HAP-1 (cell line): ENCODE measurements around the gene CADPS2.
A peak's percentile ranks its signal among the peaks of the same experiment; 100 is the strongest.

Source experiments
- DNase-seq, 2 experiments: peaks; one replicate each; pipeline ENCODE4 v3.0.0-alpha.2; 2016 to 2020; ENCODE audit warnings: low spot score in 2 of 2
- H3K27me3 ChIP-seq: fragments of 250-450 bp; sonication (Bioruptor Pico); 2 replicates; pipeline ENCODE4 v1.5.1; 2020; ENCODE audit warnings: low read depth, mild to moderate bottlenecking, moderate library complexity
- H3K36me3 ChIP-seq: fragments of 250-450 bp; sonication (Bioruptor Pico); replicated peaks from 2 replicates; pipeline ENCODE4 v1.5.1; 2020; ENCODE audit warnings: mild to moderate bottlenecking
- H3K4me1 ChIP-seq: fragments of 250-450 bp; sonication (Bioruptor Pico); 2 replicates; pipeline ENCODE4 v1.5.1; 2020; ENCODE audit warnings: mild to moderate bottlenecking
- H3K4me3 ChIP-seq: fragments of 250-450 bp; sonication (Bioruptor Pico); 2 replicates; pipeline ENCODE4 v1.5.1; 2020; ENCODE audit warnings: mild to moderate bottlenecking, moderate library complexity
- H3K9me3 ChIP-seq: fragments of 250-450 bp; sonication (Bioruptor Pico); 2 replicates; pipeline ENCODE4 v1.5.1; 2020; ENCODE audit warnings: mild to moderate bottlenecking, moderate library complexity
- in situ Hi-C: fragments of 300-500 bp; cut with MboI; formaldehyde crosslinking; loops from 3 replicates; pipeline ENCODE4 v1.14.3; 2020; ENCODE audit warnings: low sequenced_read_pairs, inconsistent platforms, mixed read lengths

CADPS2 gene

GRCh38 chr7:122416336-122416735, 469.9 kb downstream of the CADPS2 start:
- in situ Hi-C loops: no loop called here
- no peak overlapping the region for H3K4me3 ChIP-seq
- no peaks in the 10 kb centered on the region for H3K36me3 ChIP-seq
- peaks cover 14% of the 10 kb centered on the region for H3K4me1 ChIP-seq
- H3K9me3 ChIP-seq: no peaks in the 10 kb centered on the region
- H3K27me3 ChIP-seq: no peaks in the 10 kb centered on the region
- DNase-seq: peak; percentile 44 to 91

- in situ Hi-C loops: no loop called here
- Histone ChIP-seq H3K4me1 (peaks cover 14% of the 10 kb centered on the region), H3K9me3 (no peaks in the 10 kb centered on the region), H3K36me3 (no peaks in the 10 kb centered on the region), H3K27me3 (no peaks in the 10 kb centered on the region), H3K4me3 (no peak overlapping the region)
- DNase-seq: no peak
Measured at GRCh38 chr7:122415510-122415909, 470.8 kb downstream of the CADPS2 start.

- Histone ChIP-seq H3K9me3 (no peaks in the 10 kb centered on the region), H3K4me1 (peaks cover 14% of the 10 kb centered on the region), H3K4me3 (no peak overlapping the region), H3K27me3 (no peaks in the 10 kb centered on the region), H3K36me3 (no peaks in the 10 kb centered on the region)
- DNase-seq: no peak
- in situ Hi-C loops: no loop called here
Measured at GRCh38 chr7:122413339-122413738, 472.9 kb downstream of the CADPS2 start.

- in situ Hi-C loops: no loop called here
- Histone ChIP-seq H3K4me1 (peaks cover 14% of the 10 kb centered on the region), H3K36me3 (no peaks in the 10 kb centered on the region), H3K4me3 (no peak overlapping the region), H3K27me3 (no peaks in the 10 kb centered on the region), H3K9me3 (no peaks in the 10 kb centered on the region)
- DNase-seq: no peak
Measured at GRCh38 chr7:122412883-122413282, 473.4 kb downstream of the CADPS2 start.

- H3K9me3 ChIP-seq: no peaks in the 10 kb centered on the region
- no peak for DNase-seq
- no peaks in the 10 kb centered on the region for H3K27me3 ChIP-seq
- H3K36me3 ChIP-seq: no peaks in the 10 kb centered on the region
- no peak overlapping the region for H3K4me3 ChIP-seq
- H3K4me1 ChIP-seq: peaks cover 15% of the 10 kb centered on the region
- in situ Hi-C loops: no loop called here
Measured at GRCh38 chr7:122412441-122412840, 473.8 kb downstream of the CADPS2 start.

- Histone ChIP-seq H3K27me3 (no peaks in the 10 kb centered on the region), H3K4me3 (no peak overlapping the region), H3K9me3 (no peaks in the 10 kb centered on the region), H3K4me1 (peaks cover 4% of the 10 kb centered on the region; the same call in 1 of the 2 replicates), H3K36me3 (no peaks in the 10 kb centered on the region)
- in situ Hi-C loops: no loop called here
- no peak for DNase-seq
Measured at GRCh38 chr7:122407195-122407594, 479.1 kb downstream of the CADPS2 start.

GRCh38 chr7:122403113-122403512, 483.1 kb downstream of the CADPS2 start:
- Histone ChIP-seq H3K4me3 (no peak overlapping the region), H3K36me3 (no peaks in the 10 kb centered on the region), H3K4me1 (peaks cover 4% of the 10 kb centered on the region; the same call in 1 of the 2 replicates), H3K27me3 (no peaks in the 10 kb centered on the region), H3K9me3 (no peaks in the 10 kb centered on the region)
- no peak for DNase-seq
- in situ Hi-C loops: no loop called here

- Histone ChIP-seq H3K9me3 (no peaks in the 10 kb centered on the region), H3K36me3 (no peaks in the 10 kb centered on the region), H3K4me1 (0 out of 2 replicates have a peak, but pooled peaks cover under 1% of the 10 kb centered on the region), H3K4me3 (no peak overlapping the region), H3K27me3 (no peaks in the 10 kb centered on the region)
- in situ Hi-C loops: no loop called here
- DNase-seq: no peak
Measured at GRCh38 chr7:122402235-122402634, 484.0 kb downstream of the CADPS2 start.

- Histone ChIP-seq H3K9me3 (no peaks in the 10 kb centered on the region), H3K27me3 (no peaks in the 10 kb centered on the region), H3K36me3 (no peaks in the 10 kb centered on the region), H3K4me1 (no peaks in the 10 kb centered on the region), H3K4me3 (no peak overlapping the region)
- no peak for DNase-seq
- in situ Hi-C loops: no loop called here
Measured at GRCh38 chr7:122397381-122397780, 488.9 kb downstream of the CADPS2 start.

GRCh38 chr7:122394512-122394911, 491.7 kb downstream of the CADPS2 start:
- in situ Hi-C loops: no loop called here
- H3K4me1 ChIP-seq: no peaks in the 10 kb centered on the region

GRCh38 chr7:122384528-122384927, 501.7 kb downstream of the CADPS2 start:
- Histone ChIP-seq H3K4me1 (peaks cover 19% of the 10 kb centered on the region), H3K27me3 (no peaks in the 10 kb centered on the region), H3K9me3 (no peaks in the 10 kb centered on the region), H3K4me3 (no peak overlapping the region), H3K36me3 (no peaks in the 10 kb centered on the region)
- in situ Hi-C loops: no loop called here
- DNase-seq: no peak

More at GRCh38 chr7:122394512-122394911, 491.7 kb downstream of the CADPS2 start:
- H3K4me3 ChIP-seq: no peak overlapping the region
- no peaks in the 10 kb centered on the region for H3K27me3 ChIP-seq
- H3K9me3 ChIP-seq: no peaks in the 10 kb centered on the region
- no peak for DNase-seq
- H3K36me3 ChIP-seq: no peaks in the 10 kb centered on the region

GRCh38 chr7:122383934-122384333, 502.3 kb downstream of the CADPS2 start:
- H3K4me3 ChIP-seq: no peak overlapping the region
- peaks cover 24% of the 10 kb centered on the region for H3K4me1 ChIP-seq
- DNase-seq: no peak
- H3K27me3 ChIP-seq: no peaks in the 10 kb centered on the region
- no peaks in the 10 kb centered on the region for H3K36me3 ChIP-seq
- no peaks in the 10 kb centered on the region for H3K9me3 ChIP-seq
- in situ Hi-C loops: no loop called here

- H3K27me3 ChIP-seq: no peaks in the 10 kb centered on the region
- no peaks in the 10 kb centered on the region for H3K36me3 ChIP-seq
- in situ Hi-C loops: no loop called here
- no peaks in the 10 kb centered on the region for H3K9me3 ChIP-seq
- DNase-seq: peak; percentile 61 to 63
- H3K4me1 ChIP-seq: peaks cover 32% of the 10 kb centered on the region
- H3K4me3 ChIP-seq: no peak overlapping the region
Measured at GRCh38 chr7:122380992-122381391, 505.3 kb downstream of the CADPS2 start.

- no peaks in the 10 kb centered on the region for H3K36me3 ChIP-seq
- H3K4me1 ChIP-seq: peaks cover 32% of the 10 kb centered on the region
- in situ Hi-C loops: no loop called here
Measured at GRCh38 chr7:122379491-122379890, 506.8 kb downstream of the CADPS2 start.

GRCh38 chr7:122369756-122370155, 516.5 kb downstream of the CADPS2 start:
- in situ Hi-C loops: no loop called here
- H3K4me1 ChIP-seq: peaks cover 5% of the 10 kb centered on the region
- H3K36me3 ChIP-seq: no peaks in the 10 kb centered on the region
- H3K4me3 ChIP-seq: no peak overlapping the region
- no peaks in the 10 kb centered on the region for H3K27me3 ChIP-seq
- peak; percentile 20 to 62 for DNase-seq
- H3K9me3 ChIP-seq: no peaks in the 10 kb centered on the region

More at GRCh38 chr7:122379491-122379890, 506.8 kb downstream of the CADPS2 start:
- Histone ChIP-seq H3K4me3 (no peak overlapping the region), H3K9me3 (no peaks in the 10 kb centered on the region), H3K27me3 (no peaks in the 10 kb centered on the region)
- DNase-seq: peak in 1 of 2 experiments; percentile 97
